GM12864 (cell line): ENCODE data around the gene SETD3.

Experiments
- DNase-seq: peaks from one replicate; pipeline ENCODE4 v3.0.0-alpha.2; 2011; ENCODE audit warnings: low read depth
- H3K4me3 ChIP-seq: 2 replicates; pipeline ENCODE4 v1.5.1; 2011; ENCODE audit warnings: mild to moderate bottlenecking, low read depth, low read length, control low read depth
- TF ChIP-seq, protein P1 (sequence below): IDR thresholded peaks from 2 replicates; pipeline ENCODE4 v1.5.1; 2011; ENCODE audit warnings: low read depth, mild to moderate bottlenecking, moderate library complexity, low read length, control low read depth, inconsistent platforms; ENCODE audit errors: missing control alignments

SETD3 gene

DNA sequence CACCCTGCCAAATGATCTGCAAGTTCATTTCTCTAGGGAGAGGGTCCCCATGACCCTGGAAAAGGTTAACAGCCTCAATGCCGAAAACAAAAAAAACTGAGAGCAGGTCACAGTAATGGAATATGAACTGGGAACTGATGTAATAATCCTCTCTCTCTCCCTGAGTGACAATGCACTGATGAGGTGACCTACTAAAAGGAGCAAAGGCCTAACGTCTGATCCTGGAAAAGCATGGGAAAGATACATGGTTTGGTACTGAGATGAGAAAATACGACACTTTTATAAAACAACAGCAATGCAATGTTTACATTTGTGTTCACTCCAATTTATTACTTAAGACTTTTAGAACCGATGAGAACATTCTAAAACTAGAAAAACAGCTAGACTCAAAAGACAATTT, 27.7 kb downstream of the SETD3 start:
- H3K4me3 ChIP-seq: no peak overlapping the region
- no peak for DNase-seq
- TF ChIP-seq, protein P1, sequence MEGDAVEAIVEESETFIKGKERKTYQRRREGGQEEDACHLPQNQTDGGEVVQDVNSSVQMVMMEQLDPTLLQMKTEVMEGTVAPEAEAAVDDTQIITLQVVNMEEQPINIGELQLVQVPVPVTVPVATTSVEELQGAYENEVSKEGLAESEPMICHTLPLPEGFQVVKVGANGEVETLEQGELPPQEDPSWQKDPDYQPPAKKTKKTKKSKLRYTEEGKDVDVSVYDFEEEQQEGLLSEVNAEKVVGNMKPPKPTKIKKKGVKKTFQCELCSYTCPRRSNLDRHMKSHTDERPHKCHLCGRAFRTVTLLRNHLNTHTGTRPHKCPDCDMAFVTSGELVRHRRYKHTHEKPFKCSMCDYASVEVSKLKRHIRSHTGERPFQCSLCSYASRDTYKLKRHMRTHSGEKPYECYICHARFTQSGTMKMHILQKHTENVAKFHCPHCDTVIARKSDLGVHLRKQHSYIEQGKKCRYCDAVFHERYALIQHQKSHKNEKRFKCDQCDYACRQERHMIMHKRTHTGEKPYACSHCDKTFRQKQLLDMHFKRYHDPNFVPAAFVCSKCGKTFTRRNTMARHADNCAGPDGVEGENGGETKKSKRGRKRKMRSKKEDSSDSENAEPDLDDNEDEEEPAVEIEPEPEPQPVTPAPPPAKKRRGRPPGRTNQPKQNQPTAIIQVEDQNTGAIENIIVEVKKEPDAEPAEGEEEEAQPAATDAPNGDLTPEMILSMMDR: no peak

DNA sequence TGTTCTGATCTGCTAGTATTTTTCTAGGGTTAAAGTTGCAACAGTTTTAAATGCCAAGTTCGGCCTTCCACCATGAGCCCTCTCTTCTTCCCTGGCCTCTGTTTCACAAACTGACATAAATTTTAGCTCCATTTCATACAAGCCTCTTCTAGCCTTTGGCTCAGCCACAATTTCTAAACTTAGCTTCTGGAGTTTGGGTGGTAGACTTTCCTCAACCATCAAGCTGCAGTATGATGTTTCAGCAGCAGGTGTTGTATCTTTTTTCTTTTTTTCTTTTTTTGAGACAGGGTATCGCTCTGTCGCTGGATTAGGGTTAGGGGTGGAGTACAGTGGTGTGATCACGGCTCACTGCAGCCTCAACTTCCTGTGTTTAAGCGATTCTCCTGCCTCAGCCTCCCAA, 29.4 kb downstream of the SETD3 start:
- no peak overlapping the region for H3K4me3 ChIP-seq
- TF ChIP-seq, protein P1: no peak
- no peak for DNase-seq

DNA sequence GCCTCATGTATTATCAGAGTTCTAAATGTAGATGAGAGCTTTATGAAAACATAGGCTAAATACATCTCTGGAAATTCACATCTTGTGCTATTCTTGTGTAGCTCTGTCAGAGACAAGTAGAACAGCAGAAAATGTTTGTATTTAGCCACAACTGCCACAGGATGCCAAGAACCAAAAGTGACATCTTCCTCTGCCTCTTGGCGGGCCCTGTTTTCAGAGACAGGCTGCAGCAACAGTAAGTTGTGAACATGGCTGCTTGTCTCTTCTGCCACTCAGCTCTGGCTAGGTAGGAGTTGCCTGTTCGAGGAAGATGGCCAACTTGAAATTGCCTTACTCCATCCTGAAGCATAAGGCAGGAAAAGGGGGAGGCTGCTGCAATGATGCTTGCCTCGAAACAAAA, 30.4 kb downstream of the SETD3 start:
- no peak overlapping the region for H3K4me3 ChIP-seq
- TF ChIP-seq, protein P1: no peak
- DNase-seq: no peak

DNA sequence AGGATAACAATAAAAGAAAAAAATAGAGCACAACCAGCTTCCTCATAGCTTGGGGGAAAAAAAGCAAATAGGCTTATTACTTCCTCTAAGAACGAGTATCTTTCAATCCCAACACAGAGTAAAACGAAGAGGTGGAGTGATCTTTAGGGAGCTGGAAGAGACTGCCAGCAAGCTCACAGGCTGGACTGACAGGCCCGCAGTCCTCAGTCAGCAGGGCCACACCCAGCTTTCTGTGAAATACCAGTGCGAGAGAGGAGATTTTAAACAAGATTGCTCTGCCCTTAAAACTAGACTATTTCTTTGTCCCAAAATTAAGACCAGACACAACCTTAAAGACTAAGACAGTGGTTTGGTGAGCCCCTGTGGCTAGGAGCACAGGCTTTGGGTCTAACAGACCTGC, 32.9 kb downstream of the SETD3 start:
- H3K4me3 ChIP-seq: no peak overlapping the region
- DNase-seq: no peak
- TF ChIP-seq, protein P1: no peak

DNA sequence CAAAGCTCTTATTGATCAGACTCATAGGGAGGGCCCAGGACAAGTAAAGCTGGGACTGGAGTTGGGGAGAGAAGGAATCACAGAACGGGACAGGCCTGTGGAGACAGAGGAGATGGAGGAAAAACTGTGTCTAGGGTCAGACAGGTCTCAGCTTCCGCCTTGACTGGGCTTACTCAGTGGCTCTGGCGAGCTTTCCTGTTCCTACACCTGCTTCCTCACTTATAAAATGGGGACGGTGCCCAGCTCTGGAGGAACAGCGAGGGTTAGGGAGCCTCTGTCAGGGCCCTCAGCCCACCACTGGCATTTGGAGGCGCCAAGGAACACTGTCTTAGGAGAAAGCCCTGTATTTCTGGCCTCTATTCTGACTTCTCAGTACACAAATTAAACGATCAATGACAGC, 34.7 kb downstream of the SETD3 start:
- TF ChIP-seq, protein P1: no peak
- no peak for DNase-seq
- no peak overlapping the region for H3K4me3 ChIP-seq

DNA sequence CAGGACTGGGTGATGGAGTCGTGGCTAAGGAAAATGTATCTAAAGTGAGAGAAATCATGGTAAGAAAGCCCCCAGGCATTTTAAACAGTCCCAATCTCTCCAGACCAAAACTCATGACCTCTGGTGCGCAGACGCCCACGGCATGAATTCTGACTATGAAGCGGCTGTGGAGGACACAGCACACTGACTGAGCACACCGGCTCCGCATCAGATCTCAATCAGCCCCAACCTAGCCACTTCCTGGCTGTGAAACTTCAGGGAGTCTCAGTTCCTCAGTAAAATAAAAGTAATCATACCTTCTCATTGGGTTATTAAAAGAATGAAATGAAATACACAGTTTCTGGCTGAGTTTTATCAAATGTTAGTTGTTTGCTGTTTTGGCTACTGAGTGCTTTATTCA, 38.7 kb downstream of the SETD3 start:
- TF ChIP-seq, protein P1: no peak
- no peak overlapping the region for H3K4me3 ChIP-seq
- peak; percentile 7 for DNase-seq

DNA sequence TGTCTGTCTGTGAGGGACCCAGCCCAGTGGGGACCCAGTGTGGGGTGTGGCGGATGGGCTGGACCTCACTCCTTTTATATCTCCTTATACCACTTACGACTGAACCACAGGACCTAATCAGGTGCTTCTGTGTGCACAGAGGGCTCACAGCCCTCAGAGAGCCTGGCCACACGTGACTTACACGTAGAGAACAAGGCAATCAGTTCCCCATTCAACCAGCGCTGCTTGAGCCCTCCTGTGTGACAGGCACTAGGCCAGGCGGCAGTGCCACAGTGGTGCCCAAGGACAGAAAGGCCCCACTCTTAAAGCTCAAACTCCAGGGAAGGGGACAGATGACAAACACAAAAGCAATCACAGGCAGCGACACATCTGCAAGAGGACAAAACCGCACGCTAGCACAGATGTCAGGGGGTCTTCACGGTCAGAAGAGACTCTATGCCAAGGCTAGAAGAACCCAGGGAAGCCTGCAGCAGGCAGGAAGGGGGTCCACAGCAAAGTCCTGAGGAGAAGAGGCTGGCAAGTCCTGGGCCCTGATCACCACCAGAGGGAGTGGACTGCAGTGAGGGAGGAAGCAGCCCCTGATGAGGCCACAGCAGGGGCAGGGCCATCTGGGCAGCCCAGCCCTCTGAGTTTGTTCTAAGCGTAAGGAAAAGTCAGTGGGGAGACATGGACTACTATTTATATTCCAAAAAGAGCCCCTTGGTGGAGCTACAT, 39.3 kb downstream of the SETD3 start:
- no peak overlapping the region for H3K4me3 ChIP-seq
- TF ChIP-seq, protein P1: no peak
- DNase-seq: no peak
